Measurements from ENCODE around the gene BDH1. TPM values are rescaled to one million over a fixed set of nuclear protein-coding genes. Genes with fewer than 3 reads are reported as not detected.

BDH1 gene
- total RNA-seq, 1 donor from 2014 or later: not detected

- Histone ChIP-seq H3K27me3 (no peaks in the 10 kb centered on the region), H3K36me3 (no peaks in the 10 kb centered on the region), H3K27ac (no peak overlapping the region), H3K4me3 (no peak overlapping the region), H3K4me1 (no peaks in the 10 kb centered on the region), H3K9me3 (no peaks in the 10 kb centered on the region)
- no peak for DNase-seq (ENCODE audit: low spot score in 2 of 2)
- TF ChIP-seq CTCF (IDR thresholded peaks at IDR 0.05): no peak
- intact Hi-C loops (cut with DNase I): no loop called here
Observed at GRCh38 chr3:197528190-197528589, 27.6 kb downstream of the BDH1 start.

GRCh38 chr3:197527569-197527968 is 28.2 kb downstream of the BDH1 start:
- H3K9me3 ChIP-seq: no peaks in the 10 kb centered on the region
- no peak for TF ChIP-seq CTCF (IDR thresholded peaks at IDR 0.05)
- H3K27ac ChIP-seq: no peak overlapping the region
- intact Hi-C loops (cut with DNase I): no loop called here
- DNase-seq (ENCODE audit: low spot score in 2 of 2): no peak
- H3K36me3 ChIP-seq: no peaks in the 10 kb centered on the region
- no peak overlapping the region for H3K4me3 ChIP-seq
- peaks cover 0 to 3% of the 10 kb centered on the region in 2 donors for H3K4me1 ChIP-seq
- no peaks in the 10 kb centered on the region for H3K27me3 ChIP-seq

GRCh38 chr3:197525706-197526105 is 30.1 kb downstream of the BDH1 start:
- H3K4me3 ChIP-seq: no peak overlapping the region
- no peak for TF ChIP-seq CTCF (IDR thresholded peaks at IDR 0.05)
- no peaks in the 10 kb centered on the region for H3K27me3 ChIP-seq
- H3K9me3 ChIP-seq: no peaks in the 10 kb centered on the region
- H3K36me3 ChIP-seq: no peaks in the 10 kb centered on the region
- peaks cover 0 to 3% of the 10 kb centered on the region in 2 donors for H3K4me1 ChIP-seq
- no peak for DNase-seq (ENCODE audit: low spot score in 2 of 2)
- intact Hi-C loops (cut with DNase I): no loop called here
- H3K27ac ChIP-seq: no peak overlapping the region

GRCh38 chr3:197524128-197524527 is 31.6 kb downstream of the BDH1 start:
- no peak overlapping the region for H3K27ac ChIP-seq
- DNase-seq (ENCODE audit: low spot score in 2 of 2): no peak
- no peak for TF ChIP-seq CTCF (IDR thresholded peaks at IDR 0.05)
- peaks cover 0 to 3% of the 10 kb centered on the region in 2 donors for H3K4me1 ChIP-seq
- H3K4me3 ChIP-seq: no peak overlapping the region
- H3K36me3 ChIP-seq: no peaks in the 10 kb centered on the region
- intact Hi-C loops (cut with DNase I): no loop called here
- H3K27me3 ChIP-seq: no peaks in the 10 kb centered on the region
- H3K9me3 ChIP-seq: no peaks in the 10 kb centered on the region

- Histone ChIP-seq H3K27ac (peak overlapping the region in 1 of 2 donors; percentile 26), H3K36me3 (no peaks in the 10 kb centered on the region), H3K9me3 (no peaks in the 10 kb centered on the region), H3K4me3 (no peak overlapping the region), H3K27me3 (no peaks in the 10 kb centered on the region), H3K4me1 (peaks cover 0 to 3% of the 10 kb centered on the region in 2 donors)
- no peak for TF ChIP-seq CTCF (IDR thresholded peaks at IDR 0.05)
- intact Hi-C loops (cut with DNase I): no loop called here
- no peak for DNase-seq (ENCODE audit: low spot score in 2 of 2)
Observed at GRCh38 chr3:197523526-197523925, 32.2 kb downstream of the BDH1 start.

- peaks cover 0 to 3% of the 10 kb centered on the region in 2 donors for H3K4me1 ChIP-seq
- no peak for DNase-seq (ENCODE audit: low spot score in 2 of 2)
- no peaks in the 10 kb centered on the region for H3K27me3 ChIP-seq
- H3K27ac ChIP-seq: peak overlapping the region in 1 of 2 donors; percentile 26
- no peak overlapping the region for H3K4me3 ChIP-seq
- no peaks in the 10 kb centered on the region for H3K9me3 ChIP-seq
- TF ChIP-seq CTCF (IDR thresholded peaks at IDR 0.05): no peak
- H3K36me3 ChIP-seq: no peaks in the 10 kb centered on the region
- intact Hi-C loops (cut with DNase I): no loop called here
Observed at GRCh38 chr3:197522881-197523441, 32.8 kb downstream of the BDH1 start.
